Heart left ventricle (tissue), 13 donors: ENCODE results near the gene CDC42SE2.
"Not testable (repeated sequence)": the region's sequence is repeated elsewhere in the genome, so short reads cannot be mapped to it uniquely, and the experiment has no call there.

Source experiments
- CTCF ChIP-seq, 12 donors: fragments of 200-600 bp; sonication (generic) in 4 of 12; IDR thresholded peaks; one replicate each; pipeline versions ENCODE4 v1.5.0 to v1.8.0; 2018 to 2022; ENCODE audit warnings: antibody characterized with exemption in 12 of 12, mild to moderate bottlenecking in 5 of 12
- POLR2A ChIP-seq, 2 donors: fragments of 450-650 bp; IDR thresholded peaks; one replicate each; pipeline ENCODE4 v1.6.1; 2017; ENCODE audit warnings: antibody characterized with exemption in 2 of 2, mild to moderate bottlenecking in 2 of 2, moderate library complexity in 2 of 2
- donor health status: ischemic (EF 13 %, LVEDD 7.1; RV severe dilation, severe dysfunction).
- donor health status: DM: no; HTN: yes; CAD: no.
- donor health status: DM: no; HTN: no; CAD: no.
- donor health status: ischemic (EF 25% LVEDD 6.9; RV normal size, moderate dysfunction).
- donor health status: ischemic (EF 25% LVEDD 5.7; RV mildly dilated, moderate dysfunction).
- donor health status: ischemic (EF 35%, LVEDD 5.7; RV mildly dilated, moderate dysfunction).
- donor health status: nonischemic (EF 11% LVEDD 7.7; RV severe dilation, severe dysfunction).
- donor health status: DM: yes; HTN: yes; CAD: no.
- donor health status: PGD.
- donor health status: ischemic (EF 29% LVEDD 5.4; RV normal size, mild dysfunction).
- donor health status: nonischemic (EF 23%, LVEDD 6.1; RV moderate dilation, normal function).

- not testable (repeated sequence) for TF ChIP-seq CTCF, POLR2A (IDR thresholded peaks at IDR 0.05)
Measured at GRCh38 chr5:131380238-131380637, 116.4 kb downstream of the CDC42SE2 start.
